ENCODE measurements around the gene XPR1. TPM values are rescaled to one million over a fixed set of nuclear protein-coding genes. Genes with fewer than 3 reads are reported as not detected.

XPR1 gene
- total RNA-seq, 4 donors from 2014 or later: 17.2 to 28.3 (median 26.6) TPM

DNA sequence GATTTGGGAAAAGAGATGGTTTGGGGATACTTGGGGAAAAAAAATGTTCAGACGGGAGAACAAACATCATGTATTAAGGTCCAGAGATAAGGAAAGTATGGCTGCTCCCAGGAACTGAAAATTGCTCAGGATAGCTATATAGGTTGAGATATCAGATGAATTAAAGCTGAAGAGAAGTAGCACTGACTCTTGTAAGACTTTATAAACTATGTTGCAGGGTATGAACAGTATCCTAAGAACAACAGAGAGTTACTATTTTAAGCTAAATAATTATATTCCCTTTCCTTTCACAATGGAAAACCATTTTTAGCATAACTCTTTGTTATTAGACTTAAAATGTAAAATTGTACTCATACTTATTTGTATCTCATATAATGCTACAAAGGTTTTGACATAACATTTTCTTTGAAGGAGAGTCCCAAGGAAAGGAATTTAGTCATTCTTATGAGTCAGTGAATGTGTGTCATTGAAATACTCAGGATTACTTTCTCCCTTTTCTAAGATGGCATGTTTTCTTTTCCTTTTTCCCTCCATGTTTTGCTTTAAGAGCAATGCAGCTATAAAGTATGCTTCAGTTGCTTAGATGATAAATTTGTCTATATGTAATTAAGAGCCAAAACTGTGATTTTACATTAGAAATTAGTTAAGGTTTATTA lies 141.5 kb downstream of the XPR1 start:
- 70 to 100% methylated on average over 1 of the region's 1 CpG for WGBS, 2 donors (ENCODE audit: low coverage in 1 of 2)
- no peak for TF ChIP-seq EP300 (IDR thresholded peaks at IDR 0.05)
- TF ChIP-seq, protein P1, sequence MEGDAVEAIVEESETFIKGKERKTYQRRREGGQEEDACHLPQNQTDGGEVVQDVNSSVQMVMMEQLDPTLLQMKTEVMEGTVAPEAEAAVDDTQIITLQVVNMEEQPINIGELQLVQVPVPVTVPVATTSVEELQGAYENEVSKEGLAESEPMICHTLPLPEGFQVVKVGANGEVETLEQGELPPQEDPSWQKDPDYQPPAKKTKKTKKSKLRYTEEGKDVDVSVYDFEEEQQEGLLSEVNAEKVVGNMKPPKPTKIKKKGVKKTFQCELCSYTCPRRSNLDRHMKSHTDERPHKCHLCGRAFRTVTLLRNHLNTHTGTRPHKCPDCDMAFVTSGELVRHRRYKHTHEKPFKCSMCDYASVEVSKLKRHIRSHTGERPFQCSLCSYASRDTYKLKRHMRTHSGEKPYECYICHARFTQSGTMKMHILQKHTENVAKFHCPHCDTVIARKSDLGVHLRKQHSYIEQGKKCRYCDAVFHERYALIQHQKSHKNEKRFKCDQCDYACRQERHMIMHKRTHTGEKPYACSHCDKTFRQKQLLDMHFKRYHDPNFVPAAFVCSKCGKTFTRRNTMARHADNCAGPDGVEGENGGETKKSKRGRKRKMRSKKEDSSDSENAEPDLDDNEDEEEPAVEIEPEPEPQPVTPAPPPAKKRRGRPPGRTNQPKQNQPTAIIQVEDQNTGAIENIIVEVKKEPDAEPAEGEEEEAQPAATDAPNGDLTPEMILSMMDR (IDR thresholded peaks at IDR 0.05): no peak
- no peak for TF ChIP-seq POLR2A (IDR thresholded peaks at IDR 0.05)
- no peak for TF ChIP-seq POLR2AphosphoS5 (IDR thresholded peaks at IDR 0.05)
- Histone ChIP-seq H3K27ac (no peak overlapping the region), H3K4me1 (peaks cover 0 to 7% (median 0%) of the 10 kb centered on the region in 3 donors), H3K4me3 (no peak overlapping the region), H3K36me3 (no peaks in the 10 kb centered on the region), H3K9me3 (peaks cover 0 to 6% (median 0%) of the 10 kb centered on the region in 3 donors), H3K27me3 (no peaks in the 10 kb centered on the region)
- no peak for ATAC-seq

DNA sequence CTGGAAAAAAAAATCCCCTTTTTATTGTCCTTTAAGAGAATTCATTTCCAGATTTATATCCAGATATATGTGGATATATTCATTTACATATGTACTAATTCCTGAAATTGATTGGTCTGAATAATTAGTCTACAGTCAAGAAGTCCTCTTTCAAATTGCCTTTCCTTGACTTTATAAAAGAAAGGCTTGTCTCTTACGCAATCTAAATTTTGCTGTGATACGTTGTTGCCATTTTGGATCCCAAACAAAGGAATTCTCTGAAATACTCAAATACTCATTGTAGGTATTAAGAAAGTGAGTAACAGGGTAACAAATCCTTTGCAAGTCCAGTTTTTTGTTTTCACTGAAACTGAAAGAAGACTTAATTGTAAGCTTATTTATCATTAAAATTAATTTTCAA lies 144.0 kb downstream of the XPR1 start:
- WGBS, 2 donors (ENCODE audit: low coverage in 1 of 2): 88 to 94% methylated on average over 2 of the region's 2 CpGs
- Histone ChIP-seq H3K4me3 (no peak overlapping the region), H3K27ac (no peak overlapping the region), H3K36me3 (no peaks in the 10 kb centered on the region), H3K4me1 (peaks cover 0 to under 1% (median 0%) of the 10 kb centered on the region in 3 donors), H3K9me3 (peaks cover 0 to 6% (median 0%) of the 10 kb centered on the region in 3 donors), H3K27me3 (no peaks in the 10 kb centered on the region)
- ATAC-seq: no peak
- TF ChIP-seq EP300 (IDR thresholded peaks at IDR 0.05) (no peak), POLR2AphosphoS5 (IDR thresholded peaks at IDR 0.05) (no peak), POLR2A (IDR thresholded peaks at IDR 0.05) (no peak)
- TF ChIP-seq, protein P1 (IDR thresholded peaks at IDR 0.05): no peak

DNA sequence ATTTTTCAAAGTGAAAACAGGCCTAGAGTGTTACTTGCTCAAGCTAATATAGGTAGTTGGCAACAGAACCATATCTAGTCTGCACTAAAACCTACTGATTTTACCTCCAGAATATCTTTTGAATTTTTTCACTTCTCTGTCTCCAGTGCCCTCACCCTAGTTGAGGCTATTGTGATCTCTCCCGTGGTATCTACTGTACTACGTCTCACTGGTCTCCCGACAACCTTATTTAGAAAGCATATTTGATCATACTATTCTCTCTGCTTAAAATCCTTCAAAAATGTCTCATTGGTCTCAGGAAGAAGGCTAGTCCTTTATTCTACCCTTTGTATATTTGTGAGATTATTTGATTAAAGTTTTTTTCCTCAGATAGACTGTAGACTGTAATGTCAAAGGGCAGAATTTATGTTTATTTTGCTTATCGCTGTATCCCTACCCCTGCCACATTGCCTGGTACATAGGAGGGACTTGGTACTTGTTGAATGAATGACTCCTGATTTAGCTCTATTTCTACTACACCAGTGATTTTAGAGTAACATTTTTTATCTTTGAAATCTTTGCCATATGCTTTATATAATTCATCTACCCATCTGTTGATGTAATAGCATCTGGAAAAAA lies 145.4 kb downstream of the XPR1 start:
- TF ChIP-seq, protein P1 (IDR thresholded peaks at IDR 0.05): no peak
- TF ChIP-seq POLR2A (IDR thresholded peaks at IDR 0.05): no peak
- TF ChIP-seq EP300 (IDR thresholded peaks at IDR 0.05): no peak
- no peak for TF ChIP-seq POLR2AphosphoS5 (IDR thresholded peaks at IDR 0.05)

DNA sequence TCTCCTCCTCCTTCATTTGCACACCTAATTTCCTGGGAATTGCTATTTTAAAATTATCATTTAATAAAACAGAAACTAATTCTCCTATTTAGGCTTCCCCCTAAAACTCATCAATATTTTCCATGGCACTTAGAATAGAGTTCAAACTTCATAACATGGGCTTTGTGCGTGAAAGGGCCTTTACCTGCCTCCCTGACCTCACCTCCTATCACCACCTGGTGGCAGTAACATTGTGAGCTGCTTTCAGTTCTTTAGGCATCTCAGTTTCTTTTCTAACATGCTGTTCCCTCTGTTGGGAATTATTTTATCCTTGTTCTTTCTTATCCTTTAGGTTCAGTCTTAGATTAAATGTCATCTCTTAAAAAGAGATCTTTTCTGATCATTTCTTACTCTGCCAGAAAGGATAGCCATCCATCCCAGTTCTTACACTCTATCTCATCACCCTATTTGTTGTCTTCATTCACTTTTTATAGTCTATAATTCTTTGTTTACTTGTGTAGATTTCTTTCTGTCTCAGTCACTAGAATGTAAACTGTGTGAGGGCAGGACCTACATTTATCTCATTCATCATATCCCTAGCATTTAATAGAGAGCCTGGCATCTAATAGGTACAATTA lies 147.1 kb downstream of the XPR1 start:
- H3K27me3 ChIP-seq: no peaks in the 10 kb centered on the region
- WGBS, 2 donors (ENCODE audit: low coverage in 1 of 2): 79 to 86% methylated on average over 1 of the region's 1 CpG
- H3K27ac ChIP-seq: no peak overlapping the region
- H3K9me3 ChIP-seq: no peaks in the 10 kb centered on the region
- no peak for ATAC-seq
- no peaks in the 10 kb centered on the region for H3K36me3 ChIP-seq
- TF ChIP-seq POLR2A (IDR thresholded peaks at IDR 0.05) (no peak), EP300 (IDR thresholded peaks at IDR 0.05) (no peak), POLR2AphosphoS5 (IDR thresholded peaks at IDR 0.05) (no peak)
- TF ChIP-seq, protein P1 (IDR thresholded peaks at IDR 0.05): no peak
- H3K4me1 ChIP-seq: peaks cover 0 to 5% (median 0%) of the 10 kb centered on the region in 3 donors
- no peak overlapping the region for H3K4me3 ChIP-seq

More for the DNA sequence above, 145.4 kb downstream of the XPR1 start:
- 83 to 93% methylated on average over 2 to 3 of the region's 4 CpGs for WGBS, 2 donors (ENCODE audit: low coverage in 1 of 2)
- Histone ChIP-seq H3K4me3 (no peak overlapping the region), H3K9me3 (no peaks in the 10 kb centered on the region), H3K36me3 (no peaks in the 10 kb centered on the region), H3K4me1 (peaks cover 0 to 1% (median 0%) of the 10 kb centered on the region in 3 donors), H3K27me3 (no peaks in the 10 kb centered on the region), H3K27ac (no peak overlapping the region)
- no peak for ATAC-seq

All from gastroesophageal sphincter (tissue), 4 donors.